Gastroesophageal sphincter (tissue), 4 donors: ENCODE data around the gene PTPRJ. TPM values are rescaled to one million over a fixed set of nuclear protein-coding genes. Genes with fewer than 3 reads are reported as not detected.

Source experiments
- ATAC-seq: fragments of 150-250 bp; one replicate; pipeline ENCODE4 v1.9.1; 2016; ENCODE audit warnings: mild to moderate bottlenecking, moderate library complexity
- H3K27ac ChIP-seq, 4 donors: fragments of 200-600 bp; sonication (generic) in 3 of 4; 1 replicate in 3 of 4; 2 replicates in 1 of 4; pipeline ENCODE4 v1.5.1; 2016 to 2019
- H3K27me3 ChIP-seq: fragments of 200-600 bp; sonication (generic); one replicate; pipeline ENCODE4 v1.5.1; 2019
- H3K36me3 ChIP-seq, 2 donors: fragments of 200-600 bp; sonication (generic); one replicate each; pipeline ENCODE4 v1.5.1; 2019; ENCODE audit warnings: control low read depth in 1 of 2
- H3K4me1 ChIP-seq, 3 donors: fragments of 200-600 bp; sonication (generic); 1 replicate in 2 of 3; 2 replicates in 1 of 3; pipeline ENCODE4 v1.5.1; 2016 to 2019; ENCODE audit warnings: control low read depth in 2 of 3
- H3K4me3 ChIP-seq, 2 donors: fragments of 200-600 bp; sonication (generic); one replicate each; pipeline ENCODE4 v1.5.1; 2019; ENCODE audit warnings: mild to moderate bottlenecking in 1 of 2, moderate library complexity in 1 of 2
- H3K9me3 ChIP-seq, 3 donors: fragments of 200-600 bp; sonication (generic); one replicate each; pipeline ENCODE4 v1.5.1; 2017 to 2019; ENCODE audit warnings: control low read depth in 2 of 3
- EP300 ChIP-seq: sonication (generic); formaldehyde crosslinking; IDR thresholded peaks from one replicate; pipeline ENCODE4 v1.6.1; 2017; ENCODE audit warnings: antibody characterized with exemption, mild to moderate bottlenecking
- POLR2A ChIP-seq, 2 donors: fragments of 450-650 bp; IDR thresholded peaks; one replicate each; pipeline ENCODE4 v1.6.1; 2017; ENCODE audit warnings: antibody characterized with exemption in 2 of 2, mild to moderate bottlenecking in 2 of 2, moderate library complexity in 1 of 2
- POLR2AphosphoS5 ChIP-seq: sonication (generic); formaldehyde crosslinking; IDR thresholded peaks from one replicate; pipeline ENCODE4 v1.6.1; 2017; ENCODE audit warnings: antibody characterized with exemption
- WGBS, 2 donors: methylation state at CpG; one replicate each; pipeline ENCODE4 v1.1.5; 2018; ENCODE audit warnings: low coverage in 1 of 2; 5-methylcytosine and 5-hydroxymethylcytosine counted together
- total RNA-seq, 4 donors: library from RNA; depleted of rRNA; stranded (reverse); fragments of >200 nt; gene quantifications; one replicate each; pipeline ENCODE4 v1.1.0, GENCODE V29; 2016
- TF ChIP-seq, protein P1 (sequence below), 4 experiments: fragments of 200-600 bp in 2 of 4; fragments of 450-650 bp in 2 of 4; sonication (generic) in 1 of 4; IDR thresholded peaks; one replicate each; pipeline ENCODE4 v1.5.1; 2017 to 2019; ENCODE audit warnings: antibody characterized with exemption in 4 of 4, mild to moderate bottlenecking in 2 of 4, moderate library complexity in 2 of 4

PTPRJ gene
- total RNA-seq, 4 donors from 2014 or later, result 5.4 to 13.5 (median 10.5) TPM

DNA sequence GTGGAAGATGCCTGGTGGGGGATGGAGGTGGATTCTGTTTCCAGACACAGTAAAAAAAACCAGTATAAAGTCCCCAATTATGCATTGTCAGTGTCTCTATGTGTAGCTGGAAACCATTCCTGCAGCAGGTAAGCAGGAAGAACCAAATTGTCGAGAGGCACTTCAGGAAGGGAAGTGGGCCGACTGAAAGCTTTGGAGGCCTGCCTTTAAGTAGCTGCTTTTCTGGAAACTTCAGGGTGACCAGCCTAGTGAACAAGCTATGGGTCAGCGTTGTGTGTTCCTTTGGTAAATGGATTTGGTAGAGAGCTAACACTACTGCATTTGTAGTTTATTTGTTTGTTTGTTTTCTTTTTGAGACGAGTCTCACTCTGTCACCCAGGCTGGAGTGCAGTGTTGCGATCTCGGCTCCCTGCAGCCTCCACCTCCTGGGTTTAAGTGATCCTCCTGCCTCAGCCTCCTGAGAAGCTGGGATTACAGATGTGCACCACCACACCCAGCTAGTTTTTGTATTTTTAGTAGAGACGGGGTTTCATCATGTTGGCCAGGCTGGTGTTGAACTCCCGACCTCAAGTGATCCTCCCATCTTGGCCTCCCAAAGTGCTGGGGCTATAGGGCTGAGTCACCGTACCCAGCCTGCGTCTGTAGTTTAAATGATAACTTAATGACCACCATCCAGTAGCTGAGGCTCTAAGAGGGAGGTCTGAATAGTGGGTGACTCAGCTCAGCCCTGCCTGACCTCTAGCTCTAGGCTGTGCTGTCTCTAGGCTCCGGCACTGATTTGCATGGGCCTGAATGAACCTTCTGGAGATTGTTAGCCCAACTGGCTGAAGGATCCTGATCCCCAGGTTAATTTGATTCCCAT is 12.8 kb downstream of the PTPRJ start:
- no peaks in the 10 kb centered on the region for H3K9me3 ChIP-seq
- no peak overlapping the region for H3K4me3 ChIP-seq
- no peaks in the 10 kb centered on the region for H3K36me3 ChIP-seq
- TF ChIP-seq POLR2A (IDR thresholded peaks at IDR 0.05), result no peak
- TF ChIP-seq EP300, result no peak
- TF ChIP-seq POLR2AphosphoS5, result no peak
- TF ChIP-seq, protein P1, sequence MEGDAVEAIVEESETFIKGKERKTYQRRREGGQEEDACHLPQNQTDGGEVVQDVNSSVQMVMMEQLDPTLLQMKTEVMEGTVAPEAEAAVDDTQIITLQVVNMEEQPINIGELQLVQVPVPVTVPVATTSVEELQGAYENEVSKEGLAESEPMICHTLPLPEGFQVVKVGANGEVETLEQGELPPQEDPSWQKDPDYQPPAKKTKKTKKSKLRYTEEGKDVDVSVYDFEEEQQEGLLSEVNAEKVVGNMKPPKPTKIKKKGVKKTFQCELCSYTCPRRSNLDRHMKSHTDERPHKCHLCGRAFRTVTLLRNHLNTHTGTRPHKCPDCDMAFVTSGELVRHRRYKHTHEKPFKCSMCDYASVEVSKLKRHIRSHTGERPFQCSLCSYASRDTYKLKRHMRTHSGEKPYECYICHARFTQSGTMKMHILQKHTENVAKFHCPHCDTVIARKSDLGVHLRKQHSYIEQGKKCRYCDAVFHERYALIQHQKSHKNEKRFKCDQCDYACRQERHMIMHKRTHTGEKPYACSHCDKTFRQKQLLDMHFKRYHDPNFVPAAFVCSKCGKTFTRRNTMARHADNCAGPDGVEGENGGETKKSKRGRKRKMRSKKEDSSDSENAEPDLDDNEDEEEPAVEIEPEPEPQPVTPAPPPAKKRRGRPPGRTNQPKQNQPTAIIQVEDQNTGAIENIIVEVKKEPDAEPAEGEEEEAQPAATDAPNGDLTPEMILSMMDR (IDR thresholded peaks at IDR 0.05), result no peak
- WGBS, 2 donors, result 74 to 84% methylated on average over 4 to 7 of the region's 11 CpGs
- no peak for ATAC-seq
- peaks cover 0 to 13% (median 0%) of the 10 kb centered on the region in 3 donors for H3K4me1 ChIP-seq
- H3K27ac ChIP-seq, result no peak overlapping the region
- H3K27me3 ChIP-seq, result no peaks in the 10 kb centered on the region

DNA sequence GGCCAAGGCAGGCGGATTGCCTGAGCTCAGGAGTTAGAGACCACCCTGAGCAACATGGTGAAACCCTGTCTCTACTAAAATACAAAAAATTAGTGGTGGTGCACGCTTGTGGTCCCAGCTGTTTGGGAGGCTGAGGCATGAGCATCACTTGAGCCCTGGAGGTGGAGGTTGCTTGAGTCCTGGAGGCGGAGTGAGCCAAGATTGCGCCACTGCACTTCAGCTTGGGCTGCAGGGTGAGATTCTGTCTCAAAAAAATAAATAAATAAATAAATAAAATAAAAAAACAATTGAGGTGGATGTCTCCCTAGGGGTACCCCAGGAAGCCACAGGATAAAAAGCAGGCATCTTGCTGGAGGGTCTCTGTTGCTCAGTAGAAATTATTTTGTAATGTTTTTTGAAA is 14.1 kb downstream of the PTPRJ start:
- Histone ChIP-seq H3K4me1 (peaks cover 0 to 13% (median 0%) of the 10 kb centered on the region in 3 donors), H3K4me3 (no peak overlapping the region), H3K9me3 (no peaks in the 10 kb centered on the region), H3K27me3 (no peaks in the 10 kb centered on the region), H3K27ac (no peak overlapping the region), H3K36me3 (no peaks in the 10 kb centered on the region)
- TF ChIP-seq, protein P1 (IDR thresholded peaks at IDR 0.05), result no peak
- no peak for TF ChIP-seq POLR2AphosphoS5
- no peak for TF ChIP-seq POLR2A (IDR thresholded peaks at IDR 0.05)
- TF ChIP-seq EP300, result no peak
- WGBS, 2 donors, result 93 to 96% methylated on average over 4 of the region's 4 CpGs
- no peak for ATAC-seq

DNA sequence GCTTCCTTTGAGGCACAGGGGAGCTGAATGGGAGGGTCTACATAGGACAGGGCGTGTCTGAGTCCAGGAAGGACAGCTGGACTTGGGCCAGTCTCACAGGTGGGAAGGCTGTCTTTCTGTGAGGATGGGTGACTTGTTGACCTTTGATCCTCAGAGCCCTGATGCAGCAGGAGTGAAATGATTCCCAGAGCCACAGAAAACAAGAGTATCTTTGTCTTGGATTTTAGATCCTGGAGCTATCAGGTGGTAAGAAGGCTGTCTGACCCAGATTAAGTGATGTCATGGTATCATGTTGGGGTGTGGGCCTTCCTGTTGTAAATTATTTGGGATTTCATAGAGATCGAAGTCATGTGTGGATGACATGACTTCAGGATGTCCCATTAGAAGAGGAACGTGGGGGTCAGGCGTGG is 15.0 kb downstream of the PTPRJ start:
- Histone ChIP-seq H3K9me3 (no peaks in the 10 kb centered on the region), H3K36me3 (no peaks in the 10 kb centered on the region), H3K4me1 (peaks cover 0 to 13% (median 0%) of the 10 kb centered on the region in 3 donors), H3K27ac (no peak overlapping the region), H3K4me3 (no peak overlapping the region), H3K27me3 (no peaks in the 10 kb centered on the region)
- ATAC-seq, result no peak
- WGBS, 2 donors, result 82% methylated on average over 4 of the region's 4 CpGs; no CpG with 5 or more reads in 1 of the 2 donors
- TF ChIP-seq POLR2AphosphoS5 (no peak), EP300 (no peak), POLR2A (IDR thresholded peaks at IDR 0.05) (no peak)
- TF ChIP-seq, protein P1 (IDR thresholded peaks at IDR 0.05), result no peak

DNA sequence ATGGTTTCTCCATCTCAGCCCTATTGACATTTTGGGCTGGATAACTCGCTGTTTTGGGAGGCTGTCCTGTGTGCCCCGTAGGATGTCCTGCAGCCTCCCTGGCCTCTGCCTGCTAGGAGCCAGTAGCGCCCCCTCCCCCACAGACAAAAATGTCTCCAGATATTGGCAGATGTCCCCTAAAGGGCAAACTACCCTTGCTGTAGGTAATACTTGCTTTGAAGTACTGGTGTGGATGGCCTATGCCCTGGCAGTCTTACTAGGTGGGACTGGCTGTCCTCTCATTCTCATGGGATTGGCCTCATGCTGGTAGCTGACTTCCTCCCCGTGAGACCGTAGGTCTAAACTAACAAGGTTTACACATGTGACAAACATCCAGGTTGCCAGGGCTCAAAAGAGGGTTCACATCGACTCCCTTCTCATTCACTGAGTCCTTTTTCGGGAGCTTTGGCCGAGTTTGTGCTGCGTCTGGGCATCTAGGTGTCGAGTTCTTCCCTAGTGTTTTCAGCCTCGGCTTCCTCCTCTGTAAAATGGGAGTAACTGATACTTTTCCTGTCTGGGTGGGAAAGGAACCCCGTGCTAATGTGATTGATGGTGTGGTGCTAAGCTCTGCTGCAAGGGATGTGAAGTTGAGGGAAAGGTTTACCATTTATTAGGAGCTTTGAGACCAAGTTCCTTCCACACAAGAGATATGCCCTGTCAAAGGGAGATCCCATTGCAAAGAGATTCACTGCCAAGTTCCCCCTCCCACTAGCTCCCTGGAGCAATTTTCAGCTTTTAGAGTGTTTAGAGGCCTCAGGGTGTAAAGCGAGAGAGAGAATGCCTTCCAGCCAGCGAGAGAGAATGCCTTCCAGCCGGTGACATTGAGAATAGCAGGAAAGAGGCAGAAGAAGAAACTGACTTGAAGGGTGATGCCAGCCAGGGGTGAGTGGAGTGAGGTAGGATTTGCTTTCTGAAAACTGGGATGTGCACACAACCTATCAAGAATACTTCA is 17.0 kb downstream of the PTPRJ start:
- Histone ChIP-seq H3K36me3 (no peaks in the 10 kb centered on the region), H3K27me3 (no peaks in the 10 kb centered on the region), H3K9me3 (no peaks in the 10 kb centered on the region), H3K4me3 (no peak overlapping the region), H3K27ac (no peak overlapping the region), H3K4me1 (peaks cover 0 to 9% (median 7%) of the 10 kb centered on the region in 3 donors)
- TF ChIP-seq EP300 (no peak), POLR2AphosphoS5 (no peak), POLR2A (IDR thresholded peaks at IDR 0.05) (no peak)
- TF ChIP-seq, protein P1 (IDR thresholded peaks at IDR 0.05), result no peak
- ATAC-seq, result no peak
- 69 to 87% methylated on average over 4 to 10 of the region's 15 CpGs for WGBS, 2 donors
